ENCODE measurements around the gene PRKCA. TPM values are rescaled to one million over a fixed set of nuclear protein-coding genes. Genes with fewer than 3 reads are reported as not detected.

Gene PRKCA
- total and polyA plus RNA-seq, 12 donors, result 1.6 to 27.6 (median 10.5) TPM

DNA sequence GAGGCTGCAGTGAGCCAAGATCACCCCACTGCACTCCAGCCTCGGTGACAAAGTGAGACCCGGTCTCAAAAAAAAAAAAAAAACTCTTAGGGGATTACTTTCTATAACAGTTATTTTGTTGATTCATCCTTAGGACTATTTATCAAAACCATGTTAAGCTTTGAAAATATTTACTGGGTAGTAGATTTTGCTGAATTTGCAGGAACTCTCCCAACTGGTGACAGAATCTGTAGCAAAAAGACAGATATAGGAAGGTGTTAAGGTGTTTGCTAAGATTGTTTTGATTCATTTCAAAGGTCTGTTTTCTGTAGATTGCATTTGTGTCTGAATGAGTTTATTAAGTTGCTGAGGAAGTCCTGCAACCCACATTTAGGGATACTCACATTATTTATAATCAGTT, 192.6 kb downstream of the PRKCA start:
- Histone ChIP-seq H3K27me3 (no peaks in the 10 kb centered on the region), H3K4me3 (no peak overlapping the region), H3K27ac (no peak overlapping the region), H3K4me1 (peaks cover 0 to 19% (median 0%) of the 10 kb centered on the region in 9 donors), H3K36me3 (no peaks in the 10 kb centered on the region), H3K9me3 (no peaks in the 10 kb centered on the region)
- intact Hi-C loops (cut with DNase I), result no loop called here
- no peak for DNase-seq
- 88 to 92% methylated on average over 2 of the region's 2 CpGs for WGBS, 2 donors
- TF ChIP-seq, protein P1, sequence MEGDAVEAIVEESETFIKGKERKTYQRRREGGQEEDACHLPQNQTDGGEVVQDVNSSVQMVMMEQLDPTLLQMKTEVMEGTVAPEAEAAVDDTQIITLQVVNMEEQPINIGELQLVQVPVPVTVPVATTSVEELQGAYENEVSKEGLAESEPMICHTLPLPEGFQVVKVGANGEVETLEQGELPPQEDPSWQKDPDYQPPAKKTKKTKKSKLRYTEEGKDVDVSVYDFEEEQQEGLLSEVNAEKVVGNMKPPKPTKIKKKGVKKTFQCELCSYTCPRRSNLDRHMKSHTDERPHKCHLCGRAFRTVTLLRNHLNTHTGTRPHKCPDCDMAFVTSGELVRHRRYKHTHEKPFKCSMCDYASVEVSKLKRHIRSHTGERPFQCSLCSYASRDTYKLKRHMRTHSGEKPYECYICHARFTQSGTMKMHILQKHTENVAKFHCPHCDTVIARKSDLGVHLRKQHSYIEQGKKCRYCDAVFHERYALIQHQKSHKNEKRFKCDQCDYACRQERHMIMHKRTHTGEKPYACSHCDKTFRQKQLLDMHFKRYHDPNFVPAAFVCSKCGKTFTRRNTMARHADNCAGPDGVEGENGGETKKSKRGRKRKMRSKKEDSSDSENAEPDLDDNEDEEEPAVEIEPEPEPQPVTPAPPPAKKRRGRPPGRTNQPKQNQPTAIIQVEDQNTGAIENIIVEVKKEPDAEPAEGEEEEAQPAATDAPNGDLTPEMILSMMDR (IDR thresholded peaks at IDR 0.05), result no peak
- ATAC-seq, result no peak

DNA sequence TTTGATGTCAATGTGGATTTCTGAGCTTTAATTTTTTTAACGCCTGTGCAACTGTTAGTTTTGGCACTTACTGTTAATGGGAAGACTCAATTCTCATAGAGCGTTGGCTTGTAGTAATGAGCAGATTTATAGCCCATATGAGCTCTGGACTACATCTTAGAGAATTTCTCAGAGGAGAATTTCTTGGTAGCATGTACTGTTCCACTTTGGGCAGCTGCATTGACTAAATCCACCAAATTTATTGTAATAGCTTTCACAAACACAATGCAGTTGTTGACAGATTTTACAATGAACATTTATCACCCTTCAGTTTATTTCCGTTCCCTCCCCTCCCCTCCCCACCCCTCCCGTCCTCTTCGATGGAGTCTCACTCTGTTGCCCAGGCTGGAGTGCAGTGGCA, 193.9 kb downstream of the PRKCA start:
- no peak for DNase-seq
- H3K4me1 ChIP-seq, result peaks cover 0 to 19% (median 0%) of the 10 kb centered on the region in 9 donors
- no peak for ATAC-seq
- no peaks in the 10 kb centered on the region for H3K9me3 ChIP-seq
- intact Hi-C loops (cut with DNase I), result no loop called here
- TF ChIP-seq, protein P1 (IDR thresholded peaks at IDR 0.05), result no peak
- H3K36me3 ChIP-seq, result no peaks in the 10 kb centered on the region
- H3K4me3 ChIP-seq, result no peak overlapping the region
- H3K27me3 ChIP-seq, result no peaks in the 10 kb centered on the region
- no peak overlapping the region for H3K27ac ChIP-seq
- 73 to 79% methylated on average over 5 of the region's 5 CpGs for WGBS, 2 donors

DNA sequence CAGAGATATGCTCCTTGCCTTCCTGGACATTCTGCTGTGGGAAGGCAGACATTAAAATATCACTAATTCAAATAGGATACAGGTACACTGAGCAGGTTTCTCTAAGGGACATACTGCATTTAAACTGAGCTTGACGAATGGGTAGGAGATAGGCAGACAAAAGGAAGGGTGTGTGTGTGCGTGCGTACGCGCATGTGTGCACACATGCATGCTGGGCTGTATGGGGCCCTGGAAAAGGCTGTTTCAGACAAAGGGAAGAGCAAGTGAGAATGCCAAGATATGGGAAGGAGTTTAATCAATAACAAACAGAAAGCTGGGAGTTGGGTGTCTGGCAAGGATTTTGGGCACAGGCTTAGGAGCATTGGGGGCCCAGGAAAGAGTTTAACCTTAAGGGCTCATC, 196.2 kb downstream of the PRKCA start:
- no peaks in the 10 kb centered on the region for H3K9me3 ChIP-seq
- H3K27me3 ChIP-seq, result no peaks in the 10 kb centered on the region
- TF ChIP-seq, protein P1 (IDR thresholded peaks at IDR 0.05), result no peak
- ATAC-seq (no peak), DNase-seq (no peak)
- 97 to 98% methylated on average over 5 of the region's 5 CpGs for WGBS, 2 donors
- no peak overlapping the region for H3K4me3 ChIP-seq
- intact Hi-C loops (cut with DNase I), result no loop called here
- no peaks in the 10 kb centered on the region for H3K36me3 ChIP-seq
- no peak overlapping the region for H3K27ac ChIP-seq
- peaks cover 0 to 15% (median 0%) of the 10 kb centered on the region in 9 donors for H3K4me1 ChIP-seq

DNA sequence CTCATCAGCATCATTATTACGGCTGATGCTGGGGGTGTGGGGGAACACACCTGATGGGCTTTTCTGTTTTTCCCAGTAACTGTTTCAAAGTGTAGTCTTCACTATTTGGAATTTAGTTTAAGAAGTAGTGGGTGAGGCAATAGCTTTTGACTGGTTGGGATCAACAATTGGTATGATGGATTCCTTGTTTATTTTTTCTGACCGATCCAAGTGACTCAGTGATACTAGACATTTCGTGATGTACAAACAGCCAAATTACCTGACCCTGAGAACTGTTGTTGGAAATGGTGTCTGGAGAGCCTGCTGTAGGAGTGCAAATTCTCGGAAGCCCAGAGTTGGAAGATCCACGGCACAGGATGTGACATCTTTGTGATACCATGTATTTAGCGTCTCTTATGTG, 204.2 kb downstream of the PRKCA start:
- Histone ChIP-seq H3K27me3 (no peaks in the 10 kb centered on the region), H3K36me3 (no peaks in the 10 kb centered on the region), H3K9me3 (no peaks in the 10 kb centered on the region), H3K4me3 (no peak overlapping the region), H3K4me1 (peaks cover 0 to 22% (median 4%) of the 10 kb centered on the region in 9 donors), H3K27ac (no peak overlapping the region)
- no peak for ATAC-seq
- 93 to 94% methylated on average over 6 of the region's 6 CpGs for WGBS, 2 donors
- no peak for DNase-seq
- TF ChIP-seq, protein P1 (IDR thresholded peaks at IDR 0.05), result no peak
- intact Hi-C loops (cut with DNase I), result no loop called here

All from heart right ventricle (tissue), 16 donors.